Fibroblast of skin of right biceps (primary cell): ENCODE data around the gene SLC10A2.

Experiments used
- DNase-seq: peaks from one replicate; pipeline ENCODE4 v3.0.0-alpha.2; 2013

The SLC10A2 gene

GRCh38 chr13:103044056-103044455 is 22.2 kb downstream of the SLC10A2 start:
- DNase-seq = no peak

DNA sequence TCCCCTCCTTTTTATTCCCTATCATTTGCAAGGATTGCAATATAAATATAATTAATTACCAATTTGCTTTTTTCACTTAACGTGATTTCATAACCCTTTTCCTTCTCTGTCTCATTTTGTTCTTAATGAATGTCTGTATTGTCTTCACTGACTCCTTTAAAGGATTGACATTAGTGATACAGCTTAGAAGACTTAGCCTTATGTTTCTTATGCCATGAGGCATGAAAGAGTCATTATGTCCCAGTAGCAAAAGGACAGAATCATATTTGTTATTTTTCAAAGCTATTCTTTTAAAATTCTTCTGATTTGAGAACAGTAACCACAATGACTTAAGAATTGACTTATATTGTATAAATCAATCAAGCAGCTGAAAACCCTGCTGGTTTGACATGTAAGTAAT is 26.2 kb downstream of the SLC10A2 start:
- no peak for DNase-seq

DNA sequence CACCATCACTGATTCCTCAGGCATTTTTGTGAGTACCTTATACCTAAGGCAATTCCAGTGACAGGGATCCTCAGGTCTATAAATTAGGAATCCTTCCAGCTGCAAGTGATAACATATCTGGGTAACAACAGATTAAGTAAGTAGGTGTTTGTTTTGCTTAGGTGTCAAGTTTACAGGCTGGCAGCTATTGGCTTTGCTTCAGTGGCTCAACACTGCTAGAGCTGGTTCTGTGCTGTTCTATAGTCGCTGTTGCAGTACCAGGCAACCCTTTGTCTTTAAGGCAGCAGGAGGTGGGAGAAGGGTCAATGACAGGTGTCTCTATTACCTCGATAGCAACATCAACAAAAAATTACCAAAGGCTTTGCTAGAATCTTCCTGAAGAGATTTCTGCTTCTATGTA is 27.0 kb downstream of the SLC10A2 start:
- no peak for DNase-seq

DNA sequence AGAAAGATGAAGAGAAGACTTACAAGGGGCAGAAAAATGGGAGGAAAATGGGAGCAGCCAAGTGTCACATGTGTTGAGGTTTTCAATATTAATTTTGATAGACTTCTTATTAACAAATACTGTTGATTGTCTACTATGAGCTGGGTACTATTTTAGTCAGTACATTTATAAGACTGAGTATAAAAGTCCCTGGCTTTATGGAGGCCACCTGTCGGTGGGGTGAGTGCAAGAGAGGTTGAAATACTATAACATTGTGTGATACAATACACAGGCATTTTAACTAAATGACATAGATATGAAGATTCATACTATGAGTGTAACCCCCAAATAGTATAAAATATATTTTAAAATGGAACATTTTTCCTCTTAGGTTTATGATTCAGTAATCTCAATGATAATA is 29.9 kb downstream of the SLC10A2 start:
- no peak for DNase-seq

DNA sequence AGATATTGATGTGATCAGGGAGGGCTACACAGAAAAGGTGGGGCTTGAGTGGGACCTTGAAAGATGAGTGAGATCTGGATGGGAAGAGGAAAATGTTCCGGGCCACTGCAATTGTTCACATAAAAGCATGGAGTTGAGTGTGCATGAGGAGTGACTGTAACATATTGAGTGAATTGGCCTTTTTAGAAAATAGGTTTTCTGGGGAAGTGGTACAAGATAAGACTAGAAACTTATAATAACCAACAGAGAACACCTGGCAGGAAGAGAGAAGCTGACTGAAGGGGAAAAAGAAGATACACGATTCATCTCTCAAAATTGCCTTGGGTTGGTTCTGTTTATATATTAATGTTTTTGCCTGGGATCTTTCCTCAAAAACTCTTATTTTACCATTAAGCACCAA is 32.2 kb downstream of the SLC10A2 start:
- no peak for DNase-seq

- no peak for DNase-seq
These were observed 34.8 kb downstream of the SLC10A2 start for GRCh38 chr13:103031332-103031873.

DNA sequence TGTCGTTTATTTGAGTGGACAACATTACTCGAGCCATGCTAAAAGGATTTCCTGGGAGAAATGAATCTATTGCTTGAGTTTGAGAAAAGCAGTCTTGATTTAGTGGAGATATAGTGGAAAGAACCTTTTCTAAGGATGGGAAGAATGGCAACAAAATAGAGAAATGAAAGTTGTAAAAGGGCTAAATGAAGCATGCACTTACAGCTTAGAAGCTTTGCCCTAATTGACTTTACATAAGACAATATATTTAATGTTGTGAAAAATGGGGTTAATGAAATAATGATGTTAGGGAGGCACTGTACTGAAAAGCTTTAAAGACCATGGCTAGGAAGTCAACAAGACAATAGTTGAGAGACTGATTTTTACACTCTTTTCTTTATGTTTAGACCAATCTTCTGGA is 35.4 kb downstream of the SLC10A2 start:
- no peak for DNase-seq

GRCh38 chr13:103029798-103030197 is 36.4 kb downstream of the SLC10A2 start:
- no peak for DNase-seq

GRCh38 chr13:103022336-103022735 is 43.9 kb downstream of the SLC10A2 start:
- peak; percentile 33 for DNase-seq

- no peak for DNase-seq
These were observed 47.7 kb downstream of the SLC10A2 start for GRCh38 chr13:103018556-103018955.

DNA sequence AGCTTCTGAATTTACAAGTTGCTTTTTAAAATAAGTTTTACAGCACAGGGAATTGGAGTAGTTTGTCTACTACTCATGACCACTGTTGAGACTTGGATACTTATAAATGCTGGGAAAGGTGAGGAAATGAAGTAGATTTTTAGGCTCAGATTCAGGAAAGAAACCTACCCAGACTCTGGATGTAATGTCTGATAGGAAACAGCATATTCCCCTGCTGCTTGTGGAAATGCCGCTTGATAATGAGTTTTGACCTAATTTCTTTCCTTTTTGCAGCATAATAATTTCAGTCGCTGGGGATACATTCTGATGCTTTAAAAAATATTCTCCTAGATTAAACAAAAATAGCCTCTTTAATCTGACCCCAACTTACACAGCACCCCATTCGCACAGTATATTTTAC is 53.6 kb downstream of the SLC10A2 start:
- no peak for DNase-seq

DNA sequence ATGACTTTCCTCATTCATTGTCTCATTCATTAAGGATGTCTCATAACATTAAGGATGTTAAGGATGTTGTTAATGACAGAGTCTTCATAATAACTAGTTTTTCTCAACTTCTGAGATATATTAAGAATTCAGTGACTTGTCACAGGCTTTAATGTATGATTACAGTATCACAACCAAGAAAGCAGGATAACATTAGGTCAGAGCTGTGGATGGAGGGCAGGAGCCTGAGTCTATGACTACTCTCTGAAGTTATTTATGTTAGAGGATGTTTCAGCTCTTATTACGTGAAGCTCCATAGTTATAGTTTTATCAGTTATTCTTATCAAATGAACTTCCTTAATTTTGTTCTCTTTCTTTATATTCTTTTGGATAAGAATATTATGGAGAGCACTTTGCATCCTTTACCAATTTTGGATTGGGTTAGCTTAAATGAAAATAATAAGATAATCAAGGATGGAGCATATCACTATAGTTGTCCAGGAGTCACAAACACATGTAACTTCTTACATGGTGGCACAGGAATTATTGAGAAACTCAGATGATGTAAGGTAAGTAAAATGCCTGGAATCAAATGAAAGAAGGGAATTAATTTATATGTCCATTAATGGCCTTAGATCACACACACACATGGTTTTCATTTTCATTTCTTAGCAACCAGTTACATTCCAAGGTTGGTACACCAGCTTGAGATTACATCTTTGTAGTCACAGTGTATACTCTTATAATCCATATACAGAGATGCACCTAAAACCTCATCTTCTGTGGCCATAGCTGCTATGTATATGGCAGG is 57.0 kb downstream of the SLC10A2 start:
- DNase-seq = peak; percentile 83

DNA sequence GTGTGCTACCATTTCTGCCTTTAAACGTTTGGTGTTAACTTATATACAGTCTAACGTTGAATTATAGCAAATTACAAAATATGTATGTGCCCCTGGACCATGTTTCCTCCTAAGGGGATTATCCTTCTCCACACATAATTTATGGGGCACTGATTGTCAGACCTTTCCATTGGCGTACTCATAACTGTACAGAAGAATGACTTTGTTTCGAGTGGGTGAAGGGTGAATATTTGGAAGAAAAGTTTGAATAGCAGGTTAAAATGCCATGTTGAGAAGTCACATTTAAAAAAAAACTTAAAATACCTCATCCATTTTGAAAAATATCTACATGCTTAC is 58.8 kb downstream of the SLC10A2 start:
- no peak for DNase-seq

DNA sequence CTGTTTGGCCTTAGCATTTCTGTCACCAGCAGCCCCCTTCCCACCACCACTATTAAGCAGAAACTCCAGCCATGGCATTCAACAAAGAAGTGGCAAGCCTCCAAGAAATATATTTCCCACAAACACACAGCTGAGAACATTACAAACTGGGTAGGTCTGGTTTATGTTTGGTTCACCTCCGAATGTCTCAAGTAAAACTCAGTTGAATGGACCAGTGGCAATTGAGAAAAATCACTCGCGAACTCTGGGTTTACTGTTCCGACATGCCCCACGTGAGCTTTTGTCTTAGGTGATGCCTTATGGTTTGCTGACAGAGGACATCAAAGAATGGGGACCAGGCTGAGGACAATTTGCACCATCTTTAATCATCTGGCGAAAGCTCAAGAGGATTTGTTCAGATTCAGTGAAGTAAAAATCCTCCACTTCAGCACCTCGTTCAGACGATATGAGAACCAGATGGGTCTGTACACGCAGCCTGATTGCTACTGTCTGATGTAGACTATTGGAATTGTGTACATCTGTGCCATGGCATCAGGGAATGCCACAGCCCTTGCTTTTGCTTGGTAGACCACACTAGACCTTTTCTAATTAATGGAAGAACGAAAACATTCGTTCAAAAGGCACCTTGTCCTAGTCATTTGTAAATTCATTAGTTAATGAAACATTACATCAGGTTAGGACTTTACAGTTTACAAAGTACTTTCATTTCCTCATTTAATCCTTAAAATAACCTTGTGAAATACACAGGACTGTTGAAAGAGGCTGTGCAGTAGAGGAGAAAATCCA is 59.4 kb downstream of the SLC10A2 start:
- peak; percentile 48 for DNase-seq

GRCh38 chr13:103004661-103005345 is 61.4 kb downstream of the SLC10A2 start:
- no peak for DNase-seq

DNA sequence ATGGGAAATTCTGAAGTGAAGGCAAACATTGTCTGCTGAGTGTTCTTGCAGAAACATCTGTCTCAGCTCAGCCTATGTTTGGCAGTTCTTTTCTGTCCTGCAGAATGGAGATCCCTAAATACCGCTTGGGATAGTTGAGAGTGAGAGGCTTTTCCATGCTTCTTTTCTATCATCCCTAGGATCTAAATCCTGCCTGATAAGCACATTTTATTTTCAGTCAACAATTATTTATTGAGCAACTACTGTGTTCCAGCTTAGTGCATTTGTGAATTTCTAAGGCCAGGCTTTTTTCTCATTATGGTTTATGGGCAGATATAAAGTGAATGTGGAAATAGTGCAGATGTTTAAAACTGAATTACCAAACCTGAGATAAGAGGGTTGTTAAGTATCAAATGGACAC is 62.6 kb downstream of the SLC10A2 start:
- no peak for DNase-seq

- no peak for DNase-seq
These were observed 63.9 kb downstream of the SLC10A2 start for GRCh38 chr13:103002279-103002678.

- no peak for DNase-seq
These were observed 66.1 kb downstream of the SLC10A2 start for GRCh38 chr13:103000157-103000556.

DNA sequence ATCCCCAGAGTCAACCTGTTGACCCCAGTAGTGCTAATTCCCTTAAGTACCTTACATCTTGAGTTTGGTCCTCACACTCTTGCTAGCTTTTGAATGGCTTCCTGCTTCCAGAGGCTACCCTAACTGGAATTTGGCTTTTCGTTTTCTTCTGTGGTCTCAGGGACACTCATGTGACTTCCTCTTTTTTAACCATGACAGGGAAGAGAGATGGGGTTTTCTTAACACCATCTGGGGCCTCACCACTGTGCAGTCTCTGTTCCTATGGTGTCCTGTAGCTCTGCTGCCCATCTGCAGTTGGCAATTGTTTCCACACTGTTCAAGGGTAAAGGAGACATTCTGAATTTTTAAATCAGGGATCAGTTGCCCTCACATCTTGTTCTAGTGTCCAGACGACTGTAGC is 66.7 kb downstream of the SLC10A2 start:
- DNase-seq = no peak
